Activated naive CD8-positive, alpha-beta T cell treated with anti-CD3 and anti-CD28 coated beads, Interleukin-2, amount 10 ng/mL, durations not matched to agents 7 days and 5 days (primary cell): ENCODE results near the gene SLC9A9. TPM values are rescaled to one million over a fixed set of nuclear protein-coding genes. Genes with fewer than 3 reads are reported as not detected.
"Not testable (repeated sequence)": the region's sequence is repeated elsewhere in the genome, so short reads cannot be mapped to it uniquely, and the experiment has no call there.

Experiments
- ATAC-seq: fragments of 150-1000 bp; cut with Tn5 transposase; one replicate; pipeline ENCODE4 v1.10.0; 2021; ENCODE audit warnings: low read depth, moderate library complexity
- POLR2A ChIA-PET: fragments of 350-600 bp; sonication (Branson Sonifier 250); formaldehyde crosslinking; loops from one replicate; lab custom pipeline; 2021; ENCODE audit warnings: antibody characterized with exemption; lab: Charles Lee
- DNase-seq: peaks from one replicate; pipeline ENCODE4 v3.0.0; 2021
- H3K27ac Mint-ChIP-seq: one replicate; pipeline ENCODE4 v1.8.0; 2022; ENCODE audit warnings: mild to moderate bottlenecking, mixed read lengths
- H3K27me3 Mint-ChIP-seq: one replicate; pipeline ENCODE4 v1.8.0; 2022; ENCODE audit warnings: mild to moderate bottlenecking, moderate library complexity, mixed read lengths
- H3K36me3 Mint-ChIP-seq: one replicate; pipeline ENCODE4 v1.8.0; 2021; ENCODE audit warnings: mild to moderate bottlenecking, mixed read lengths
- H3K4me1 Mint-ChIP-seq: one replicate; pipeline ENCODE4 v1.8.0; 2021; ENCODE audit warnings: mixed read lengths
- H3K4me3 Mint-ChIP-seq: one replicate; pipeline ENCODE4 v1.8.0; 2022; ENCODE audit warnings: mild to moderate bottlenecking, moderate library complexity, mixed read lengths
- H3K9me3 Mint-ChIP-seq: one replicate; pipeline ENCODE4 v1.8.0; 2021; ENCODE audit warnings: mixed read lengths
- total RNA-seq, 2 experiments: library from RNA; stranded (reverse); gene quantifications; one replicate each; pipeline ENCODE4 v1.2.3, GENCODE V29; 2021

The SLC9A9 gene
- total RNA-seq, 2 experiments from 2014 or later, result 9.9 to 13.2 TPM

DNA sequence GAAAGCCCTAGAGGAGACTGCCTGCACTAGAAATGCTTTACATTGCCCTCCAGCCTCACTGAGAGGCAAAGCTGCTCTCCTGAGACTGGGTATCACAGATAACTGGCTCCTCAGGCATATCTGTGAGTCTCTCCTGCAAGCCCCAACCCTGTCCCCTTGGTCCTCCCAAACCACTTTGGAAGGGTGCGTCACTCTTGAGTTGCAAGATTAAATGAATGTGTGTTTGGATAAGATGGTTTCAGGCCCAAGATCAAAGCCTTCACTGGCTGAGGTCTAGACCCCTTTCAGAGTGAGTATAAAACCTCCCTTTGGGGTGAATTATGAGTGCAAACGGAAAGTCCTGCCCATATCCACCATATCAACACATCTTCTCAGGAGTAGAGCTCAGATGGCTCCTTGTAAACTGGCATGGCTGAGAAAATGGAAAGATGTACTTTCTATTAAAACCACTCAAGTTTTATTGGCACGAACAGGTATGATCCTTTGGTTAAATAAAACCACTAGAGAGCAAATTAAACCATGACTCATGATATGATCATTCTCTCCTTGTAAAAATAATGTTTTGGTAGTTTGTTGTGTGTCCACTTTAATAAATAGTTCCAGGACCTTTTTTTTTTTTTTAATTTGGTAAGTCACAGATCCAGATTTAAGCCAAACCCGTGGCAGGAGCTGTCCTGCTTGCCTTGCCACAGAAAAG lies 564.7 kb downstream of the SLC9A9 start:
- H3K4me3 Mint-ChIP-seq, result no peak overlapping the region
- DNase-seq (no peak), ATAC-seq (no peak)
- no peaks in the 10 kb centered on the region for H3K27me3 Mint-ChIP-seq
- H3K27ac Mint-ChIP-seq, result no peak overlapping the region
- peaks cover 19% of the 10 kb centered on the region for H3K4me1 Mint-ChIP-seq
- H3K36me3 Mint-ChIP-seq, result peaks cover 6% of the 10 kb centered on the region
- peaks cover 2% of the 10 kb centered on the region for H3K9me3 Mint-ChIP-seq
- POLR2A ChIA-PET, result no interaction called here

DNA sequence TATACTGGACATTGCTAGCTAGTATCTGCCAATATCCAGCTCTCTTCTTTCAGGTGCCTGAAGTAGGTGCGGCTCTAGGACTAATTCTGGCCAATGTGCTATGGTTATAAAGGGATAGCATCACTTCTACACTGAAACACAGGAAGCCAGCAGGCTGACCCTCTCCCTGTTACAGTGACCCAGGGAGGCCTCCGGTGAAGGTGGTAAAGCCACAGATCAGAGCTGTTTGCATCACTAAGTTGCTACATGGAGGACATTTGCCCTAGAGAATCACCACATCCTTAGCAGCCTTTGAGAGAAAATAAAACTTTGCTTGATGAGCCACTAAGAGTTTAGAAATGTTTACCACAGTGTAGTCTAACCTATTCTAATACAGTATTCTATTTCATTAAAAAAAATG lies 567.3 kb downstream of the SLC9A9 start:
- POLR2A ChIA-PET, result no interaction called here
- Mint-ChIP-seq H3K36me3 (peaks cover 6% of the 10 kb centered on the region), H3K27ac (no peak overlapping the region), H3K4me3 (no peak overlapping the region), H3K4me1 (peaks cover 26% of the 10 kb centered on the region), H3K9me3 (peaks cover 2% of the 10 kb centered on the region), H3K27me3 (no peaks in the 10 kb centered on the region)
- no peak for DNase-seq
- ATAC-seq, result no peak

DNA sequence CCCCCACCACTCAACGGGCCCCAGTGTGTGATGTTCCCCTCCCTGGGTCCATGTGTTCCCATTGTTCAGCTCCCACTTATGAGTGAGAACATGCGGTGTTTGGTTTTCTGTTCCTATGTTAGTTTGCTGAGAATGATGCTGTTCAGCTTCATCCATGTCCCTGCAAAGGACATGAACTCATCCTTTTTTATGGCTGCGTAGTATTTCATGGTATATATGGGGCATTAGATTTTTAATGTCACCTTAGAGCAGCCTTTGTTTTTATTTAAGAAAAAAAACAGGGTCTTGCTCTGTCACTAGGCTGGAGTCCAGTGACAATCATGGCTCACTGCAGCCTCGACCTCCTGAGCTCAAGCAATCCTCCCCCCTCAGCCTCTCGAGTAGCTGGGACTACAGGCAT lies 568.7 kb downstream of the SLC9A9 start:
- ATAC-seq, DNase-seq, POLR2A ChIA-PET, H3K27me3 Mint-ChIP-seq, H3K9me3 Mint-ChIP-seq, H3K36me3 Mint-ChIP-seq, H3K4me3 Mint-ChIP-seq, H3K27ac Mint-ChIP-seq: not testable (repeated sequence)
- H3K4me1 Mint-ChIP-seq, result peaks cover 26% of the 10 kb centered on the region

DNA sequence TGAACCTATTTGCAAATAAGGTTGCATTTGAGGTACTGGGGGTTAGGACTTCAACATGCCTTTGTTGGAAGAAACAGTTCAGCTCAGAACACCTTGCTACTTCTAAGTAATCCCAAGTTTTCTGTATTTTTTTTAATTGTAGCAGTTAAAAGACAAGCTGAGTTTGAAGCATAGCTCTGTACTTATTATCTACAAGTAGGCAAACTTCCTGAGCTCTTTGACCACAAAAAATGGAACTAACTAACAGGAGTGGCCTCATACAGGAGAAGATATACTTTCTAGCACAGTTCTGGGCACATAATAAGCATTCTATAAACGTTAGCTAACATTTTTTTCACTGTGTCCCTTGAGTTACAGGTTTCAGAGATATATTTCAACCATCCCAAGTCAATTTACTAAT lies 569.5 kb downstream of the SLC9A9 start:
- no peak for DNase-seq
- peaks cover 26% of the 10 kb centered on the region for H3K4me1 Mint-ChIP-seq

DNA sequence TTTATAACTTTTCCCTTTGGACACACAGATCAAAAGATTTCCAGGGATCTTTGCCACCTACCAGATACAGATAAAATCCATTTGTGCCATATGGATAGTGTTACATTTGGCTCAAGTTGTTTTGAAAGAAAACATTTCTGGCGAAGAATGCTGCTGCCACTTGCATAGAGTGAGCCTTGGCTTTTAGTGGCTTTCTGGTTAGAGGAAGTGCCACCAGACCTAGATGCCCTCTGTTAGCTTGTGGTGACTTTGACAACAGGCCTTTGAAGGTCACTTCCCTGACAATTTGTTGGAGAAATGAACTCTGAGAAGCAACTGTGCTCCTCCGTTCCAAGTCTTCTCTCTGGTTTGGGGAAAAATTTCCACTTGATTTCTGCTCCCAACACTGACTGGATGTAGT lies 570.7 kb downstream of the SLC9A9 start:
- ATAC-seq, result no peak
- Mint-ChIP-seq H3K9me3 (peaks cover 2% of the 10 kb centered on the region), H3K27me3 (no peaks in the 10 kb centered on the region), H3K27ac (no peak overlapping the region), H3K36me3 (peaks cover 3% of the 10 kb centered on the region), H3K4me1 (peaks cover 26% of the 10 kb centered on the region), H3K4me3 (no peak overlapping the region)
- POLR2A ChIA-PET, result no interaction called here
- DNase-seq, result no peak

More for the DNA sequence above, 569.5 kb downstream of the SLC9A9 start:
- no peak for ATAC-seq
- peaks cover 2% of the 10 kb centered on the region for H3K9me3 Mint-ChIP-seq
- H3K27me3 Mint-ChIP-seq, result no peaks in the 10 kb centered on the region
- H3K4me3 Mint-ChIP-seq, result no peak overlapping the region
- peaks cover 6% of the 10 kb centered on the region for H3K36me3 Mint-ChIP-seq
- no peak overlapping the region for H3K27ac Mint-ChIP-seq
- POLR2A ChIA-PET, result no interaction called here

DNA sequence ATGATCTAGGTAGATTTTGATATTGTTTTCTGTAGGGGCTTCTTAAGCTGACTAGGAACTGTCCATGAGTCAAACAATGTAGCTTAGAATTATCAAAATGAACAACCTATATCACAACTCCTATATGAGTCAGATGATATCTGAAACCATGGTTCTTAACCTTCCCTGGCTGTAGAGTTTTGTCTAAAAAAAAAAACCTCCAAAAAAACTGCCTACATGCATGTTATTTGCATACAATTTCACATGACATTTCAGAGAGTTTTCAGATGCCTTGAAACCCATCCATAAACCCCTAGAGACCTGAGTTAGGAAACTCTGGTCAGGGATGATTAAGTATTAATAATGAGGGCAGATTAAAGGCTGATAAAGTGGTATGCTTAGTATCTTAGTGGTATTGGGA lies 571.7 kb downstream of the SLC9A9 start:
- POLR2A ChIA-PET, result no interaction called here
- H3K4me3 Mint-ChIP-seq, result no peak overlapping the region
- peaks cover 18% of the 10 kb centered on the region for H3K4me1 Mint-ChIP-seq
- no peak for DNase-seq
- no peaks in the 10 kb centered on the region for H3K27me3 Mint-ChIP-seq
- no peak for ATAC-seq
- H3K27ac Mint-ChIP-seq, result no peak overlapping the region
- no peaks in the 10 kb centered on the region for H3K36me3 Mint-ChIP-seq
- peaks cover 2% of the 10 kb centered on the region for H3K9me3 Mint-ChIP-seq

DNA sequence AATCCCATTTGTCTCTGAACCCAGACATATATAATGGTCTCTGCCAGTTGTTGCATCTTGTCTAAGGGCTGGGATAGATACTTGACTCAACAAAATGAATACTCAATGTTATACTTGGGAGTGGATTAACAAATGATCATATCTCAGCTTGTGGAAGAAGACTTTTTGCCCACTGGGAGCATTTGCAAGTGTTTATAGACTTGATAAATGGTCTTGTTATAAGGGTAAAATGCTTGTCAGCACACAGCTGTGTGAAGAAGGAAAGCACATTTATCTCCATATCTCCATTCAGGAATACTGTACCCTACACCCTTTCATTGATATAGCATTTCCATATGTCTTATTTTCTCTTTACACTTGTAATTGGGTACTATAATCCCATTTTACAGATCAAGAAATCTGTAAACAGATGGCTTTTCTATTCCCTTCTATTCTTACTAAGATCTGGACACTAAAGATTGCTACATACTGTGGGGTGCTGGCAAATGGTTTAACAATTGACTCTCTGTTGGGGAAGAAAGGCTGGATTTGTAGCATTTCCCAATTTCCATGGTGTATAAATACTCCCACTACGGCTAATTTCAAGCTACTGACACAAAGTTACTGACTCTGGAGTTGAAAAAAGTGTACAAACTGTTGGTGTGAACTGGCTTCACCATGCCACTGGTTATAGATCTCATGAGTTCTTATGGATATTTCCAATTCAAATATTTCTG lies 574.1 kb downstream of the SLC9A9 start:
- peaks cover 11% of the 10 kb centered on the region for H3K4me1 Mint-ChIP-seq
- H3K9me3 Mint-ChIP-seq, result no peaks in the 10 kb centered on the region
- no peak for ATAC-seq
- H3K27me3 Mint-ChIP-seq, result no peaks in the 10 kb centered on the region
- H3K36me3 Mint-ChIP-seq, result no peaks in the 10 kb centered on the region
- no peak for DNase-seq
- H3K4me3 Mint-ChIP-seq, result no peak overlapping the region
- H3K27ac Mint-ChIP-seq, result no peak overlapping the region
- POLR2A ChIA-PET, result no interaction called here

DNA sequence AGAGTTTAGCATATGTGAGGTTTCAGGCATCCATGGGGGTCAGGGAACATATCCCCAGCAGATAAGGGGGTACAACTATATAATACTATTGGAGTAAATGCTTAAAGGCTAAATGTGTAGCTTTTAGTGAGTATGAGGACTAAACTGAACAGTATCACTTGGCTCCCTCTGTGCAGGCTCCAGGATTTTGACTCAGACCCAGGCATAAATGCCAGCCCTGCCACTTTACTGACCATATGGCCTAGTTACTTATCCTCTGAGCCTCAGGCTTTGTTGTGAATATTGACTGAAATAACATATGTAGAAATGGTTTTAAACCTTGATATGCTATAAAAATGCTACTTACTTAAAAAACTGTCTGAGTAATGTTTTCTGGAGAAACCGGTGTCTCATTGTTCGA lies 577.1 kb downstream of the SLC9A9 start:
- Mint-ChIP-seq H3K4me3 (no peak overlapping the region), H3K9me3 (no peaks in the 10 kb centered on the region), H3K4me1 (peaks cover 3% of the 10 kb centered on the region), H3K27me3 (no peaks in the 10 kb centered on the region), H3K27ac (no peak overlapping the region), H3K36me3 (peaks cover 1% of the 10 kb centered on the region)
- DNase-seq (no peak), ATAC-seq (no peak)
- POLR2A ChIA-PET, result no interaction called here

DNA sequence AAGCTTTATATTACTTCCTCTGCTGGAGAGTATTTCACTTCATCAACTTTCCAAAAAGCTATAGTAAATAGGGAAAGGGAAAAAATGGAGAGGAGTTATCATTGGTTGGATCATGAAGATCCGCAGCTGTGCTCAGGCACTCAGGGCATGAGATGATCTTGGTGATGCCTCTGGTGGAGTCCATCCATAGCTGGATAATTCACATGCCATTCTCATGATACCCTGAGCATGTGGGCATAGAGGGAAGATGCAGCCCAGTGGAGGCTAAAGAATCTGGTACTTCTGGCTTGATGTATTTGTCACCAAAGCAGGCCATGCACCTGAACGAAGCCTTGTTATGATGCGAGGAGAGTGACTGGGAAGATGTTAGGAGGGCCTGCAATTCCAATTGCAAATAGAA lies 578.5 kb downstream of the SLC9A9 start:
- POLR2A ChIA-PET, result no interaction called here
- no peak overlapping the region for H3K4me3 Mint-ChIP-seq

DNA sequence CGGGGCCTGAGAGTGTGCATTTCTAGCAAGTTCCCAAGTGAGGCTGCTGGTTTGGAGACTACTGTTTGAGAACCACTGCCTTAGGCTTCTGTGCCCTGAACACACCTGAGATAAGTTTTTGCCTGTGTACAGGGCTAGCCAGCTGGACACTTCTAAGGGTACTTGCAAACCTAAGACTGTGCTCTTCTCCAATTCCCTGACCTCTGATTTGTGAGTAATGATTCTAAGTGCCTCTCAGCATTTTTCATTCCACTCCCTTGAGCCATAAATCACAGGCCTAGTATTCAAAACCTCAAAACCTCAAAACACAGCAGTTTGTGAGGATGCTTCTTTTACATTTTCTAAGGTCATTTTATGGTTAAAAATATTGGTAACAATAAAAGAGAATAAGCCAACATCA lies 580.3 kb downstream of the SLC9A9 start:
- Mint-ChIP-seq H3K9me3 (no peaks in the 10 kb centered on the region), H3K36me3 (peaks cover 1% of the 10 kb centered on the region), H3K4me1 (peaks cover 3% of the 10 kb centered on the region), H3K4me3 (no peak overlapping the region), H3K27ac (no peak overlapping the region), H3K27me3 (no peaks in the 10 kb centered on the region)
- DNase-seq (no peak), ATAC-seq (no peak)
- POLR2A ChIA-PET, result no interaction called here

More for the DNA sequence above, 578.5 kb downstream of the SLC9A9 start:
- peaks cover 3% of the 10 kb centered on the region for H3K4me1 Mint-ChIP-seq
- peaks cover 1% of the 10 kb centered on the region for H3K36me3 Mint-ChIP-seq
- DNase-seq (no peak), ATAC-seq (no peak)
- H3K27ac Mint-ChIP-seq, result no peak overlapping the region
- no peaks in the 10 kb centered on the region for H3K9me3 Mint-ChIP-seq
- no peaks in the 10 kb centered on the region for H3K27me3 Mint-ChIP-seq

DNA sequence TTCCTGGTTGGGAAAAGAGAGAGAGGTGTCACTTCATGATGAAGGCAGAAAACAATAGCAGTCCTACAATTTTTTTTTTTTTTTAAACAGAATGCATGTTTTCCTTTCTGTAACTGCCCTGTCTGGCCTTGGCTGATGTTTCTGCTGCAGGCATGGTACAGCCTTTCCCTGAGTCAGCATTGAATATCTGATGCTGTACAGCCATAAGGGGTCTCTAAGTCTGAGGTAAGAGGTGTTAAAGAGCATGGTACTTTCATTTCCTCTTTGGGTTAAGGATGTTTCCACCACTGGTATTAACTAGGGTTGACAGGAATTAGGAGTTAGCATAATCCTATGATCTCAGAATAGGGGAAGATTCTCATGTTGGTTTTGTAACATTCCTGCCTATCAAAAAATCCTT lies 581.3 kb downstream of the SLC9A9 start:
- Mint-ChIP-seq H3K4me1 (peaks cover 3% of the 10 kb centered on the region), H3K27me3 (no peaks in the 10 kb centered on the region), H3K36me3 (peaks cover 1% of the 10 kb centered on the region), H3K9me3 (no peaks in the 10 kb centered on the region), H3K4me3 (no peak overlapping the region), H3K27ac (no peak overlapping the region)
- ATAC-seq (peak; percentile 65), DNase-seq (no peak)
- POLR2A ChIA-PET, result no interaction called here

DNA sequence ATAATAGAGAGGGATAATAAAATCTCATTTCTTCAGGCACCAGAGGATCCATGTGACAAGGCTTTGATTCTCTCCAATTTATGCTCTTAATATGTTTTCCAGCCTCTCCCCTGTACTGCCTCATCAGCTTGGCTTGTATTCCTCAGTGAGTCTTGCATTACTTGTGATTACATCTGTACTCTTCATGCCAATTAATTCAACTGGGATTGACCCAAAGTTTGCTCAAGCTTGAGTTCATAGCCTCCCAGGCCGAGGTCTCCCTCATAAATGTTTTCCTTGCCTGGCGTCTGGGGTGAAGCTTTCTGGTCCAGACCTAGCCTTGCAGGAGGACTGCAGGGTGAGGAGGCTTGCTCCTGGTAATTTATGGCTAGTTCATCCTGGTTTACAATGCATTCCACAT lies 581.8 kb downstream of the SLC9A9 start:
- no peak overlapping the region for H3K27ac Mint-ChIP-seq
- H3K27me3 Mint-ChIP-seq, result no peaks in the 10 kb centered on the region
- H3K9me3 Mint-ChIP-seq, result no peaks in the 10 kb centered on the region
- H3K36me3 Mint-ChIP-seq, result peaks cover 1% of the 10 kb centered on the region
- no peak overlapping the region for H3K4me3 Mint-ChIP-seq
- POLR2A ChIA-PET, result no interaction called here
- ATAC-seq (no peak), DNase-seq (no peak)
- peaks cover 3% of the 10 kb centered on the region for H3K4me1 Mint-ChIP-seq

DNA sequence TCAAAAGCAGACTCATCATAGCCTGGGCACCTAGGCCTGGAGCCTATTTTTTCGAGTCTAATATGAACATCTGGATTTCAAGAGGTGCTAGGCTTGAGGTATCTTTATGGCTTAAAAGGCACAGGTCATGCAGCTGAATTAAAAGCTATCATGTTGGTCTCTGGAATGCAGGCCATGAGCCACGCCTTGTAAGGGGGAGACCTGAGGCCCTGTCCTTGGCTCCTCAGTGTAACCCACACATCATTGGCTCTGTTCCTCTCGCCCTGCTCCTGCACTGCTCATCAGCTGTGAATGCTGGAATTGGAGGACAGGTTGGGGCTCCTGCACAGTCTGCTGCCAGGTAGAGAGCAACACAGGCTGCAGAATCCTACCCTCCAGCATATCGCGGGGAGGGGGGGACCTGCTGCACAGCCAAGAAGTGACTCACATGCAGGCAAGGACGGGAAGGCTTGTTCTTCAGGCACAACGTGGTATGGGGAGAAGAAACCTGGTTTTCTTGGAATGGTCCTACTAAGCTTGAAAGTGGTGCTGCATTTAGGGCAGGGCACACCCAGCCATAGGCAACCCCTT lies 582.7 kb downstream of the SLC9A9 start:
- peaks cover 3% of the 10 kb centered on the region for H3K4me1 Mint-ChIP-seq
- ATAC-seq (no peak), DNase-seq (no peak)
- no peak overlapping the region for H3K4me3 Mint-ChIP-seq
- no peak overlapping the region for H3K27ac Mint-ChIP-seq
- peaks cover 1% of the 10 kb centered on the region for H3K36me3 Mint-ChIP-seq
- H3K27me3 Mint-ChIP-seq, result no peaks in the 10 kb centered on the region
- POLR2A ChIA-PET, result no interaction called here
- no peaks in the 10 kb centered on the region for H3K9me3 Mint-ChIP-seq
